Measurements from ENCODE around the gene SMAP1. TPM values are rescaled to one million over a fixed set of nuclear protein-coding genes. Genes with fewer than 3 reads are reported as not detected.

The SMAP1 gene
- total RNA-seq, 2 donors from 2014 or later = 36.6 to 49.4 TPM

DNA sequence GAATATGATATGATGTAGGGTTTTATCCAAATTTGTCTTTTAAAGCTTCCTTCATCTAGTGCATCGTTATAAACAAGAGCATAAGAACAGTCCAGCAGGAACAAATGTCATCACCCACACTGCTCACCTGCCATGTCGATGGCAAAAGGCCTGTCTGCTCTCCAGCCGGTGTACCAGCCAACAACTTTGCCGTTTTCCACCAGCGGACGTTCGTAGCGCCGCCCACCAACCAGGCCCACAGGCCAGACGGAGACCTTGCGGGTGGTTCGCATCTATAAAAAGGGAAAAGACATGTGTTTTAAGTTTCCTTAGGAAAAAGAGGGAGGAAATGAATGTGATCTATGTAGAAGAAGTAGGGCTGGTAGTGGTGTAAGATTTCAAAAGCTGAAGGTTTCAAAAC lies 226.3 kb downstream of the SMAP1 start:
- H3K4me1 ChIP-seq (ENCODE audit: control insufficient read depth, insufficient read depth, low read length) = no peaks in the 10 kb centered on the region
- no peak overlapping the region for H3K4me3 Mint-ChIP-seq
- no peaks in the 10 kb centered on the region for H3K27me3 ChIP-seq (ENCODE audit: control insufficient read depth, insufficient read depth, low read length, poor library complexity, severe bottlenecking)
- H3K4me3 ChIP-seq (ENCODE audit: low read length) = no peak overlapping the region
- peaks cover 17% of the 10 kb centered on the region for H3K4me1 Mint-ChIP-seq
- no peaks in the 10 kb centered on the region for H3K9me3 ChIP-seq (ENCODE audit: control insufficient read depth, low read length)
- no peak overlapping the region for H3K27ac Mint-ChIP-seq
- no peaks in the 10 kb centered on the region for H3K9me3 Mint-ChIP-seq
- TF ChIP-seq, protein P1, sequence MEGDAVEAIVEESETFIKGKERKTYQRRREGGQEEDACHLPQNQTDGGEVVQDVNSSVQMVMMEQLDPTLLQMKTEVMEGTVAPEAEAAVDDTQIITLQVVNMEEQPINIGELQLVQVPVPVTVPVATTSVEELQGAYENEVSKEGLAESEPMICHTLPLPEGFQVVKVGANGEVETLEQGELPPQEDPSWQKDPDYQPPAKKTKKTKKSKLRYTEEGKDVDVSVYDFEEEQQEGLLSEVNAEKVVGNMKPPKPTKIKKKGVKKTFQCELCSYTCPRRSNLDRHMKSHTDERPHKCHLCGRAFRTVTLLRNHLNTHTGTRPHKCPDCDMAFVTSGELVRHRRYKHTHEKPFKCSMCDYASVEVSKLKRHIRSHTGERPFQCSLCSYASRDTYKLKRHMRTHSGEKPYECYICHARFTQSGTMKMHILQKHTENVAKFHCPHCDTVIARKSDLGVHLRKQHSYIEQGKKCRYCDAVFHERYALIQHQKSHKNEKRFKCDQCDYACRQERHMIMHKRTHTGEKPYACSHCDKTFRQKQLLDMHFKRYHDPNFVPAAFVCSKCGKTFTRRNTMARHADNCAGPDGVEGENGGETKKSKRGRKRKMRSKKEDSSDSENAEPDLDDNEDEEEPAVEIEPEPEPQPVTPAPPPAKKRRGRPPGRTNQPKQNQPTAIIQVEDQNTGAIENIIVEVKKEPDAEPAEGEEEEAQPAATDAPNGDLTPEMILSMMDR (conservative IDR thresholded peaks at IDR 0.05) = no peak
- WGBS, 2 experiments (ENCODE audit: insufficient coverage in 1 of 2, insufficient read length in 1 of 2) = 94 to 96% methylated on average over 7 to 12 of the region's 12 CpGs
- H3K36me3 Mint-ChIP-seq (ENCODE audit: low read depth) = no peaks in the 10 kb centered on the region
- H3K9ac ChIP-seq (ENCODE audit: extremely low read depth, low read length, poor library complexity, severe bottlenecking) = no peak overlapping the region
- no peaks in the 10 kb centered on the region for H3K27me3 Mint-ChIP-seq (ENCODE audit: insufficient read depth)
- no peaks in the 10 kb centered on the region for H3K36me3 ChIP-seq (ENCODE audit: control insufficient read depth, insufficient read depth, low read length)
- DNase-seq = no peak
- H3K27ac ChIP-seq (ENCODE audit: low read depth, low read length) = no peak overlapping the region

- H3K4me3 Mint-ChIP-seq = no peak overlapping the region
- WGBS, 2 experiments (ENCODE audit: insufficient coverage in 1 of 2, insufficient read length in 1 of 2) = 57 to 74% methylated on average over 1 to 2 of the region's 2 CpGs
- TF ChIP-seq, protein P1 (conservative IDR thresholded peaks at IDR 0.05) = no peak
- H3K9me3 Mint-ChIP-seq = no peaks in the 10 kb centered on the region
- H3K27me3 Mint-ChIP-seq (ENCODE audit: insufficient read depth) = no peaks in the 10 kb centered on the region
- Histone ChIP-seq H3K27ac (ENCODE audit: low read depth, low read length) (no peak overlapping the region), H3K4me3 (ENCODE audit: low read length) (no peak overlapping the region), H3K36me3 (ENCODE audit: control insufficient read depth, insufficient read depth, low read length) (no peaks in the 10 kb centered on the region), H3K9ac (ENCODE audit: extremely low read depth, low read length, poor library complexity, severe bottlenecking) (no peak overlapping the region), H3K9me3 (ENCODE audit: control insufficient read depth, low read length) (no peaks in the 10 kb centered on the region), H3K4me1 (ENCODE audit: control insufficient read depth, insufficient read depth, low read length) (no peaks in the 10 kb centered on the region), H3K27me3 (ENCODE audit: control insufficient read depth, insufficient read depth, low read length, poor library complexity, severe bottlenecking) (no peaks in the 10 kb centered on the region)
- H3K36me3 Mint-ChIP-seq (ENCODE audit: low read depth) = no peaks in the 10 kb centered on the region
- no peak for DNase-seq
- no peak overlapping the region for H3K27ac Mint-ChIP-seq
- H3K4me1 Mint-ChIP-seq = peaks cover 5% of the 10 kb centered on the region
These were observed 232.4 kb downstream of the SMAP1 start for GRCh38 chr6:70900047-70900446.

- no peak for DNase-seq
- 89 to 93% methylated on average over 2 to 3 of the region's 3 CpGs for WGBS, 2 experiments (ENCODE audit: insufficient coverage in 1 of 2, insufficient read length in 1 of 2)
- TF ChIP-seq, protein P1 (conservative IDR thresholded peaks at IDR 0.05) = peak; percentile 61
- no peaks in the 10 kb centered on the region for H3K9me3 Mint-ChIP-seq
- H3K27me3 Mint-ChIP-seq (ENCODE audit: insufficient read depth) = no peaks in the 10 kb centered on the region
- H3K4me3 ChIP-seq (ENCODE audit: low read length) = no peak overlapping the region
- H3K9ac ChIP-seq (ENCODE audit: extremely low read depth, low read length, poor library complexity, severe bottlenecking) = no peak overlapping the region
- H3K27ac Mint-ChIP-seq = no peak overlapping the region
- no peaks in the 10 kb centered on the region for H3K4me1 ChIP-seq (ENCODE audit: control insufficient read depth, insufficient read depth, low read length)
- H3K27ac ChIP-seq (ENCODE audit: low read depth, low read length) = no peak overlapping the region
- no peaks in the 10 kb centered on the region for H3K36me3 ChIP-seq (ENCODE audit: control insufficient read depth, insufficient read depth, low read length)
- no peaks in the 10 kb centered on the region for H3K36me3 Mint-ChIP-seq (ENCODE audit: low read depth)
- no peaks in the 10 kb centered on the region for H3K9me3 ChIP-seq (ENCODE audit: control insufficient read depth, low read length)
- H3K27me3 ChIP-seq (ENCODE audit: control insufficient read depth, insufficient read depth, low read length, poor library complexity, severe bottlenecking) = no peaks in the 10 kb centered on the region
- no peak overlapping the region for H3K4me3 Mint-ChIP-seq
- no peaks in the 10 kb centered on the region for H3K4me1 Mint-ChIP-seq
These were observed 233.6 kb downstream of the SMAP1 start for GRCh38 chr6:70901324-70901723.

Data from endodermal cell (in vitro differentiated cells).